GM21825 (cell line): ENCODE measurements around the gene LPAR1.
A peak's percentile ranks its signal among the peaks of the same experiment; 100 is the strongest.

Experiments used
- ATAC-seq: cut with Tn5 transposase; IDR thresholded peaks from one replicate; pipeline ENCODE4 v1.9.1; 2021; ENCODE audit warnings: mild to moderate bottlenecking, moderate library complexity; ENCODE audit not compliant: unreplicated experiment

LPAR1 gene

DNA sequence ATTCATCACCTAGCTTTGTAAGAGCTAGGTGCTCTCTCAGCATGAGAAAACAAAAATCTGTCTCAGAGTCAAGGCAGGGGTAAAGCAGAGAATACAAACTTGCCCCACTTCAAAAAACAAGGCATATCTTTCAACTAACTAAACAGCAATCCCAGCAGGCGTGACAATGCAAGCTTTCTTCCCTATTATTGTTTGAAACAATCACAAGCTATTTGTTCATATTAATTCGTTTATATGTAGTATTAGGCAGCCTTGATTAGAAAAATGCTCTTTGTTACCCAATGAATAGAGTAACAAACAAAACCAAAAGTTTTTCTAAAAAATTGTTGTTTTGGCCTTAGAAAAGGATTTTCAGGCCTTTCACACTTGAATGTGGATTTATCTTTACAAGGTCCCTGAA is 71.1 kb downstream of the LPAR1 start:
- no peak for ATAC-seq

DNA sequence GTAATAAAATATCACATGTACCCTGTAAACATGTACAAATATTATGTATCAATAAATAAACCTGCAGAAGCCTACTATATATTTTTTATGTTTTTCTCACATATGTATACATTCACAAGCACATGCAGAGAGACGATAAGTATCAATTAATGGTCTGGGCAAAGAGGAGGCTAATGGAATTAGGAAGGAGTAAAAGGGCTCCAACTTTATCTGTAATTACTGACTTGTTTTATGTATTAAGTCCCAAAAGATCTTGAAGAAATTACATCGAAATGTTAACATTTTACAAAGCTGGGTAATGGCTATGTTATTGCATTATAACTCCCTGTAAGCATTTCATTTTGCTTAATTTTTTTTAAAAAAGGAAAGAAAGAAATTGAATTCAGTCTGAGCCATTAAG is 78.0 kb downstream of the LPAR1 start:
- no peak for ATAC-seq

DNA sequence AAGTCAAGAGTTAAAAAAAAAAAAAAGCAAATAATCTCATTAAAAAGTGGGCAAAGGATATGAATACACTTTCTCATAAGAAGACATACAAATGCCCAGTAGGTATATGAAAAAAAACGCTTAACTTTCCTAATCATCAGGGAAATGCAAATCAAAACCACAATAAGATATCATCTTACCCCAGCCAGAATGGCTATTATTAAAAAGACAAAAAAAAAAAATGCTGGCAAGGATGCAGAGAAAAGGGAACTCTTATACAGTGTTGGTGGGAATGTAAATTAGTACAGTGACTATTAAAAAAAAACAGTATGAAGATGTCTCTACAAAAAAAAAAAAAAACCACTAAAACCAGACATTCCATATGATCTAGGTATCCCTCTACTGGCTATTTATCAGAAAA is 79.4 kb downstream of the LPAR1 start:
- ATAC-seq: no peak

DNA sequence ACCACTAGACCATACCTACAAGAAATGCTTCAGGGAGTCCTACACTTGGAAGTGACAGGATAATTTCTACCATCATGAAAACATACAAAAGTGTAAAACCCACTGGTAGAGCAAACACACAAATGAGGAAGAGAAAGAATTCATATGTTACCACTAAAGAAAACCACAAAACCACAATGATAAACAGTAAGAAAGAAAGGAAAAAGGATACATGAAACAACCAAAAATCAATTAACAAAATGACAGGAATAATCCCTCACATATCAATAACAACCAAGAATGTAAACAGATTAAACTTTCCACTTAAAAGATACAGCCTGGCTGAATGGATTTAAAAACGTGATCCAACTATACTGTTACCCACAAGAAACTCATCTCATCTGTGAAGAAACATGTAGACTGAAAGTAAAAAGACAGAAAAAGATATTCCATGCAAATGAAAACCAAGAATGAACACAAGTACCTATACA is 83.4 kb downstream of the LPAR1 start:
- no peak for ATAC-seq

DNA sequence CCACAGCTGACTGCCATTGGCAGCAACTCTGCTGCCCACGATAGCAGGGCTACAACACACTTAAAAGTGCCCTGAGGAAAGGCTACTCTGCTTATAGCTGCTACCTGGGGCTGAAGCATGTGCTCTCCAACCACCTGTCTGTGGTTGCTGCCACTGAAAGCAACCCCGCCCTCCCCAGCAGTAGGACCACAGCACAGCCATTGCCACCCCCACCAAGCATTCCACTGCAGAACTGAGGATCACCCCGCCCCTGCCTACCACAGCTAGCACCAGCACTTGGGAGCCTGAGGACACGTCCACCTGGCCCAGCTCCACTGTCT is 85.8 kb downstream of the LPAR1 start:
- no peak for ATAC-seq

DNA sequence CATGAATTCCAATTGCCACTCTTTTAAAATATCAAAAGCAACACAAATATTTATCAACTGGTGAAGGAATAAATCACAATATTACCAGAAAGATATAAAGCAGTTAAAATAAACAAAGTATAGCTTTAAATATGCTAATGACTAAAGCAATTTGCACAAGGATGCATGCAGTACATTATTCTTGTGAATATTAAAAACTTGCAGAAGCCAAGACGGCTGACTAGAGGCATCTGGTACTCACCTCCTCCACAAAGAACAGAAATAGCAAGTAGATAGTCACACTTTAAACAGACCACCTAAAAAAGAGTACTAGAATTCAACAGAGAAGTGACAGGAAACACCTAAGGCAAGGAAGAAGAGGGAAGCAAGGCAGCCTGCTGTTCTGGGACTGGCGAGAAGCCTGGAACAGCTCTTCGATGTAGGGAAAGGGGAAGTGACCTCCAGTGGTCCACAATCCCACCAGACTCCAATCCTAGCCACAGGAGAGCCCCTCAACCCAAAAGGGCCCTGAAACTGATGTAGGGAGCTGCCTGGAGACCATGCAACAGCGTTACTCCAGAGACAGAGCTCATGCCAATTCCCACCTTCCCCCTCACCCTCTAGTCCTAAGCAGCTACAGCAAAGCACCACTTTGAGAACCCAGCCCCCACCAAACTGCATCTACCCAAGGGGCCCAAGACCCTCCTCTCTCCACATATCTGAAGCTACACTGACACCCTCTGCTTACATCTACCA is 86.3 kb downstream of the LPAR1 start:
- no peak for ATAC-seq

DNA sequence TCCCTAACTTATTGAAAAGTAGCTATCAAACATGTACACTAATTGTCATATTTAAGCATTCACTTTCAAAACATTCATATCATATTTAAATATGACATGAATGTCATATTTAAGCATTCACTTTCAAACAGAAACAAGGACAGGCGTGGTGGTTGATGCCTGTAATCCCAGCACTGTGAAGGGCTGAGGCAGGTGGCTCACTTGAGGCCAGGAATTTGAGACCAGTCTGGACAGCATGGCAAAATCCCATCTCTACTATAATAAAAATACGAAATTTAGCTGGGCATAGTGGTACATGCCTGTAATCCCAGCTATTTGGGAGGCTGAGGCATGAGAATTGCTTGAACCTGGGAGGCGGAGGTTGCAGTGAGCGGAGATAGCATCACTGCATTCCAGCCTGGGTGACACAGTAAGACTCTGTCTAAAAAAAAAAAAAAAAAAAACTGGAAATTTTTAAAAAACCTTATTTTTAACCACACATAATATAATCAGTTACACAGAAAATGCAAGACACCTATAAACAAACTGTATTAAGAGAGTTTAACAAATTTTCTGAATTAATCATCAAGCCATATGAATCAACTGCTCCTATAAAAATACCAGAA is 88.1 kb downstream of the LPAR1 start:
- no peak for ATAC-seq

DNA sequence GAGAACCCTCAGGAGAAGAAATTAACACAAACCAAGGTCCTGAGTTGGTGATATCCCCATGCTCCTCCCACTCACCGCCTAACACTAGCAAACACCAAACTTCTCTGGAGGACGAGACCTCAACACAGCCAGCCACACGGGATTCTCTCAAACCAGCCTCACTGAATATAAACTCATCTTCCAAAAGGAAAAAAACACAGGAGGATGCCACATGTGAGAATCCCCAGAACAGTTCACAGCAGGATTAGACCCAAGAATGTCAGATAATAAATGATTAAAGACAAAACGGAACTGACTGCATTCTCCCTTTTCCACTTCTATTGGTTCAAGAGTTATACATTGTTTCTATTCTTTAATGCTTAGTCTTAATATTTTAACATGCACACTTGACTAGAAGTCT is 89.2 kb downstream of the LPAR1 start:
- ATAC-seq: no peak

DNA sequence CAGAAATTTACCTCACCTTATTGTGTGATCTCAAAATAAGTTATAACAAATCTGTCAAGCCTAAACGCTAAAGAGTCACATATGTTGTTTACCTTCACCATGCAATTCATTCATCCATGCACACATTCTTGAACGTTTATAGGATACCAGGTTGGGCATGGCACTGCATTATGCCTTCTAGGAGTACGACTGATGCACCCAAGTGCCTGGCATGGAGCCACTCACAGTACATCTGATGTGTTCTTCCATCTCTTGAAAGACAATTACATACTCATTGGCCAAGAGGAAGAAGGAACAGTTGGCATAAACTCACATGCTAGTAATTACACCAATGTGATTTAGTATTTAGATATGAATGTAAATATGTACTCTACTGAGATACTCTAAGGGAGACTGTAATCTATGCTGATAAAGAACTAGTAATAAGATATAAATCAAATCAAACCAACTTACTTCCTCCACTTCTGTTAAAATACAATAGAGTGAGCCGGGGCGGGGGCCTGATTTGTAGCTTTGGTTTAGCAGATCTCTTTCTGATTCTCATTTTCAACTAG is 90.7 kb downstream of the LPAR1 start:
- no peak for ATAC-seq

DNA sequence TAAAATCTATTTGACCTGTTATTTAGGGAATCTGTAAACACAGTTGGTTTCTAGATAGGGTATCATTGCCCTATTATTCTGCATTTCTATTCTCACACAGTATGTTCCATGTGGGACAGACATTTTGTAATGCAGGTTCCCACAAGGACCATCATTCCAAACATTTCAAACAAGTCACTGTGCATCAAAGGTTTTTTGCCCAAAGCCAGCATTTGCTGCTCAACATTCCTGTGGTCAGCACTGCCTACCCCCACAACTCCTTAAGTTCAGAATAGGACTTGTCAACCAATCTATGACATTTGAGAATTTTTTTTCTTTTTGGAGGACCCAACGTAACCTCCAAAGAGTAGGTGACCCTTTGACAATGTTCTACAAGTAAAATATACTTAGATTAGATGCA is 95.7 kb downstream of the LPAR1 start:
- no peak for ATAC-seq

DNA sequence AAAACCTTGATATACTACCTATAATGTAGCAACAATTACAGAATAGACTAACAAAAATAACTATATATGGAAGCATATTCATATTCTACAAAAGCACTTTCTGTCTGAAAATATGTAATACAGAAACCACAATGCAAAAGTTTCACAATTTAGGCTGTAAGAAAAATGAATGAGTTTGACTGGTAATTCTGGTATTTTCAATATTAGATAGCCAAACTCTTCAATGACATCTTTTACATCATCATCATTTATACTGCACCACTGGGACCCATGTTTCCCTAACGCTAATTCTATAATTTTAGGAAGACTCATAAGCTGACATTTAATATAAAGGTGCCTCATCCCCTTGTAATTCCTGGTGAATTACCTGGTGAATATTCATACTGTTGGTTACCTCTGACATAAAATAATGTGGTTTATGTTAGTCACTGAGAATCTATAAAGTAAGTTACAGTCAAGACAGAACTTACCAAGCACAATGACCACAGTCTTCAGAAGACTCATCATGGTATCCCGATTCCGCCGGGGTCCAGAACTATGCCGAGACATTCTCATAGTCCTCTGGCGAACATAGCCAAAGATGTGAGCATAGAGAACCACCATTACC is 97.2 kb downstream of the LPAR1 start:
- ATAC-seq: no peak

DNA sequence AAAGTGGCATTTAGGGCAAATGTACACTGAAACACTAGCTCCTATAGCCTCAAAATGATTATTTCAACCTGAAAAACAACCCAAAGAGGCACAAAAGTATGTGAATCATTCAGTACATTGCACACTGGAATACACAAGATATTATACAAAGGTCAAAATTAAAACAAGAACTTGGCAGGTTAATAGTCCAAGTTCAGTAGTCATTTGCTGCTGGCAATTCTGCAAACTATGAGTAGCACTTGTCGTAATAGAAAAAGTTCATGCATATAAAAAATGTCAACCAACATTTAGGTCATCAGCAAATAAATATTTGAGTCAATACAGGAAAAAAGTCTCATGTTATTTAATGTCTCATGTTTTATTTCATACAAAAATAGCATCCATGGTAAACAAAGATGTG is 98.7 kb downstream of the LPAR1 start:
- no peak for ATAC-seq

DNA sequence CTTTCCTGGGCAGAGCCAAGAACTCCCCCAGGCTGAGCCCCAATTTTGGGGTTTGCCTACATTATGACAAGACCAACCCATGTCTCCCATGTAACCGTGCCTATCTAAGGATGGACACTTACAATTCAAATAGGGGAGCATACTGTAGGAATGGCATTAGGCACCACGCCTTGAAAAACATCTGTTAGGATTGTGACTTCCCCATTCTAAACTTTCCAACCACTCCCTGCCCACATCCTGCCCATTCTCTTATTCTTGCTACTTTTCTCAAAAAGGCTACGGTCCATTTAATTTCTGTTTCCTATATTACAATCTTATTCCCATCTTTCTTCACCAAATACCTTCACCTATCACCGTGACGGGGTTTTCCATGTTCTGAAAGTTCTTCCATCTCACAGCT is 99.2 kb downstream of the LPAR1 start:
- ATAC-seq: no peak

DNA sequence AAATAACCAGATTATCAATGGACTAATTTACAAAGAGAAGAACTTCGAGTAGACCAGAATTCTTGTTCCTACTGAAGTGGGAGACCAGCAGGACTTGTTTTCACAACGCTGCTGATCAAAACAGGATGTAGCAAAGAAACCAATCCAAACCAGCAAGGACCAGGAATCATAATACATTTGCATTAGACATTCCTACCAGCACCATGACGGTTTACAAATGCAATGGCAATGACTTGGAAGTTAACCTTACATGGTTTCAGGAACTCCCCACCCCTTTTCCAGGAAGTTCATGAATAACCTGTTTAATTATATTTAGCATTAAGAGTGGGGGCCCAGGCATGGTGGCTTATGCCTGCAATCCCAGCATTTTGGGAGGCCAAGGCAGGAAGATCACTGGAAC is 100.0 kb downstream of the LPAR1 start:
- no peak for ATAC-seq

DNA sequence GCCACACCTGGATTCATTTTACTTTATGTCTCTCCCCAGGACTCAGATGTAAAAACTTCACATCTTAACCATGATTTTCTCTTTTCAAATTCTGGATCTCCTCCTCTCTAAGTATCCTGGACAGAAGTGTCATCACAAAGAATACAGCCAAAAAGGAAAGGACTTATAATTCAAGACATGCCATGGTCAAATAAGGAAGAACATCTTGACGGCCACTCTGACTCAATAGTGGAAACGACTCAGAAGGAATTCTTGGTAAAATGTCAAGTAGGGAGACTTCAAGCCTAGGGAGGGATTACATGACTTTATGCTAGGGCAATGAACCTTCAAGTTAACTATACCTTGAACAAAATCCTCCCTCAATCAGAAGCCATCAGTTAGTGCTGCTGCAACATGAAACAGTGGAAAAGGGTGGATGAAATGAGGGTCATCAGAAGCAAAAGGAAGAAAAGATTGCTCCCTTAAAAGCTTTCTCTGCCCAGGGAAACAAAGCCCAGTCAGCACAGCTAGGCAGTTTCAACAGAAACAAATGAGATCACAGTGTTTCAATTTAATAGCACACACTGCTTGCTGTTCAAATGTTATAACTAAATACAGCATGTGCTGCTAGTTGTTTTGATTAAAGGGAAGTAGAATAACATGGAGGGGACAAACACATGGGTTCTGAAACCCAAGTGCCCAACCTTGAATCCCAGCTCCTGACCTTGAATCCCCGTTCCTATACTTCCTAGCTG is 101.4 kb downstream of the LPAR1 start:
- ATAC-seq: no peak

DNA sequence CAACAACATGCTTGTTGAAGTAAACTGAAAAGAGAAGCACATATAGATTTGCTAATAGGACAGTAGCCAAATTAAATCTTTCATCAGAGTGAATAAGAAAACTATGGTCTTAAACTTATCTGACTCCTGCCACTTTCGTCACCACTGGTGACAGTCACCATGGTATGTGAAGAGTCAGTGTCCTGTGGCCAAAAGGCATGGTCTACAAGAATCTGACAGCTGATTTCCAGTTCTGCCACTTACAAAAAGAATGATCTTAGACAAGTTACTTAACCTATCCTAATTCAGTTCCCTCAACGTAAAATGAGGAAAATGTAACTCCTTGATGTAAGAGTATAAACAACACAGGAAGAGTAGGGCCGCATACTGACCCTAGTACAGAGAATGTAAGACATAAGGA is 102.0 kb downstream of the LPAR1 start:
- no peak for ATAC-seq

DNA sequence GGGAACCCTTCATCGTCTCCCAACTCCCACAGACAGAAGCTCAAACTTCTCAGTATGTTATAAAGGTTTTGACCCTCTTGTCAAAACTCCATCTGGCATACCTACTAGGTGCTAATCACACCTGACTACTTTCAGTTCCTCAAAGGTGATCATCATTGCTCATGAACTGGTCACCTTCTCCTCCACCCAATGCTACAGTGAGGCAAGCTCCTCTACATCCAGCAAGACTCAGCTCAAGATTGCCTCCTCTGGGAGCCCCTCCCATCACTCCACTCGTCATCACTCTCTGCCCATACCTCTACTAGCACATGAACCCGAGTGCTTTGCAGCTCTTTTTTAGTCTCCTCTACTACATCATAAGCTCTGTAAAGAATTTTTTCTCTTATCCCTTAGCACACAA is 102.4 kb downstream of the LPAR1 start:
- no peak for ATAC-seq

DNA sequence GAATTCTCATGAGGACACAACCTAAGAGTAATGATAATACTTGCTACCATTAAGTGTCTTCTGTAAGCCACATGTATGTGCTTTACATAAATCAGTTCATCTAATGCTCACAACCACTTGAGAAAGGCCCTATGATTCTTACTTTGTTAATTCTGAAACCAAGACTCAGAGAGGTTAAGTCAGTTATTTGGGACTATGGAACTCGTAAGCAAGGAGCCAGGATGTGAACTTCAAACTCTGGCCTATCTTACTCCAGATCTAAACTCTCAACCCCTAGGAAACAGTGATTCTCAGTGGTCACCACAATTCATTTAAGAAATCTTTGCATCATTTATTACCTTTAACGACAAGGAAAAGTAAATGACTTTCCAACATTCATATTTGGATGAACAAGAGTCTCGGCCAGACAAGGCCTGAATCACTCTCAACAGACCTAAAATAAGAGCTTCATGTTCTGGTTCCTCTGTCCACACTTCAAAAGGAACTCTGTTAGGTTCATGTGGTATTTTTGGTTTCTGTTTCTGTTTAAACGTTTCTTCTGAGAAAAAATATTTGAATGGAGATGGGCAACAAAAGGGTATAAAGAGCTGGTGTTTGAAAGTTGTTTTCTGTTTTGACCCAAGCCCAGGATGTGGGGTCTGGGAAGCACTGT is 104.8 kb downstream of the LPAR1 start:
- ATAC-seq: peak; percentile 70

DNA sequence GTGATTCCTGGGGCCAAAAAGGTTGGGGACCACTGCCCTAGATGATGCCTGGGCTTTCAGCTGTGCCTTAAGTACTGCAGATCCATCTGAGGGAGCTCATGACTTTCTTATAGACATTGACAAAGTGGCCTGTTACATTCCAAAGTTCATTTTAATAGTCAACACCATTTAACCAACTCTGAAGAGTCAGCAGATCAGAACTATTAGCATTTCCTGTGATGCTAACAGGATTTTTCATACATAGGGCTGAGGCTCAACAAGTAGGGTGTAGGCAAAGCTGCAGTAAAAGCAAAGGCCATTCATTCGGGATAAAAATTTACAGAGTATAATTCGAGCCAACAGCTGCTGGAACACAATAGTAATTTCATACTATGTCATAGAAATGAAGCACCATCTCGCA is 105.4 kb downstream of the LPAR1 start:
- no peak for ATAC-seq

DNA sequence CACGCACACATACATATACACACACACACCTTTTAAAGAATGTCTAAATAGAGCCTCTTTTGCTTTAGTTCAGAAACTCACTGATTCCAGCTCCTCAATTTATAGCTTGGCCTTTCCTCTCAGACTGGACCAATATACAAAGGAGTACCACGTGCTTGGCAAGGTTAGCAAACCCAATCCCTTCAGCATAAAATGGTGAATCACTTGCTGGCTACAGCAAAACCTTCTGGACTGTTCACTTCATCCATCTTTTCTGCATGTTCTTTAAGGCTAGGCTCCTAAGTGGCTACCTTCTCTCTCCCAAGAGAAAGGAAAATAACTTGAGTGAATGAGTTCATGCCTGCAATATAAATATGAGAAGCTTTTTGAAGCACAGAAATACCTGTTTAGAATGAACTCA is 109.7 kb downstream of the LPAR1 start:
- ATAC-seq: no peak

DNA sequence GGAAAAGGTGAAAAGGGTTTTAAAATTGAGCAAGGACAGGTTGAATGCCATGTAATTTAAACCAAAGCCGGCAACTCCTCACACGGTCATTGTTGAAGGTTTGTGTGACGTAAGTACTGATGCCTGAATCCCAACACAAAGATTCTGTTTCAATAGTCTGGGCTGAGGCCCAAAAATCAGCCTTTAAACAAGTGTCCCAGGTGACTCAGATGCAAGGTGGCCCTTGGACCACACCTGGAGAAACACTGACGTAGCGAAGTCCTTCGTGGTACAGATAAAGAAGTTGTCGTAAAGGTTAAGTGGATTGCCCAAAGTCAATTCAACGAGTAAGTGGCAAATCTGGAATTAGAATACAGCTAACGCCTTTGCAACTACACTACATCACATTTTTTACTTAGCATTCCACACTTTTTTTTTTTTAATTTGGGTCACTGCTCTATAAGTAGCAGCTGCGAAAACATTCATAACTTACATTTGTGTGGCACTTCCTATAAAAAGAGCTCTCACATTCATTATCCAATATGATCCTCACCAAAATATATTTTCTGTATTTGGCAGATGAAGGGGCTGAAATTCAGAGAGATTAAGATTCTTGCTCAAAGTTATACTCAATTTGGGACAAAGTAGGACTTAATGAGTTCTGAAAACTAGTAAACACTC is 111.3 kb downstream of the LPAR1 start:
- no peak for ATAC-seq
